HEK293 (cell line): Measurements from ENCODE around the gene ZNF747.
A peak's percentile ranks its signal among the peaks of the same experiment; 100 is the strongest.

ENCODE experiments used
- CTCF ChIA-PET: fragments of 350-600 bp; formaldehyde crosslinking; extraction: SDS; loops from one replicate; lab custom pipeline; 2021; ENCODE audit warnings: antibody characterized with exemption; lab: Yijun Ruan, JAX
- POLR2A ChIA-PET: fragments of 300-600 bp; formaldehyde crosslinking; extraction: SDS; loops from one replicate; lab custom pipeline; 2020; ENCODE audit warnings: antibody characterized with exemption, inconsistent platforms; lab: Yijun Ruan, JAX
- H3K27ac ChIP-seq: fragments of 200-500 bp; sonication (Bioruptor generic); 2 replicates; pipeline ENCODE4 v1.5.1; 2014; ENCODE audit warnings: low read depth, low read length, control low read depth, inconsistent platforms; ENCODE audit errors: extremely low read depth
- H3K36me3 ChIP-seq, 2 experiments: fragments of 200-500 bp in 1 of 2; sonication (Bioruptor generic) in 1 of 2; 1 replicate in 1 of 2; 2 replicates in 1 of 2; pipeline ENCODE4 v1.5.1; 2014 to 2017; ENCODE audit warnings: inconsistent platforms in 2 of 2, low read length in 2 of 2; ENCODE audit not compliant: control insufficient read depth in 2 of 2, insufficient read depth in 1 of 2
- H3K4me1 ChIP-seq: fragments of 200-500 bp; sonication (Bioruptor generic); 2 replicates; pipeline ENCODE4 v1.5.1; 2014; ENCODE audit warnings: mild to moderate bottlenecking, low read length, inconsistent platforms; ENCODE audit not compliant: control insufficient read depth, insufficient read depth
- H3K4me3 ChIP-seq: 2 replicates; pipeline ENCODE4 v1.5.1; 2011; ENCODE audit warnings: low read depth, mild to moderate bottlenecking, control low read depth, low read length, moderate library complexity
- H3K9me3 ChIP-seq: fragments of 200-500 bp; sonication (Bioruptor generic); 2 replicates; pipeline ENCODE4 v1.5.1; 2014; ENCODE audit warnings: low read depth, low read length, inconsistent platforms; ENCODE audit not compliant: control insufficient read depth, insufficient read depth
- GLIS1 ChIP-seq: fragments of 450-650 bp; formaldehyde crosslinking; IDR thresholded peaks from 2 replicates; pipeline ENCODE4 v1.5.1; 2016; ENCODE audit warnings: missing biosample characterization, missing genetic modification characterization
- KLF8 ChIP-seq: fragments of 450-650 bp; formaldehyde crosslinking; IDR thresholded peaks from 2 replicates; pipeline ENCODE4 v1.5.1; 2016; ENCODE audit warnings: missing biosample characterization, missing genetic modification characterization
- KLF9 ChIP-seq: fragments of 450-650 bp; formaldehyde crosslinking; IDR thresholded peaks from 2 replicates; pipeline ENCODE4 v1.5.1; 2016; ENCODE audit warnings: missing biosample characterization, missing genetic modification characterization, low read depth
- OVOL3 ChIP-seq: fragments of 450-650 bp; formaldehyde crosslinking; IDR thresholded peaks from 2 replicates; pipeline ENCODE4 v1.5.1; 2016; ENCODE audit warnings: missing biosample characterization, missing genetic modification characterization
- PRDM6 ChIP-seq: fragments of 450-650 bp; formaldehyde crosslinking; IDR thresholded peaks from 2 replicates; pipeline ENCODE4 v1.5.1; 2017; ENCODE audit warnings: missing biosample characterization, missing genetic modification characterization
- REPIN1 ChIP-seq: fragments of 450-650 bp; formaldehyde crosslinking; IDR thresholded peaks from 2 replicates; pipeline ENCODE4 v1.5.1; 2017; ENCODE audit warnings: missing biosample characterization, missing genetic modification characterization, low read depth
- SCRT2 ChIP-seq: fragments of 450-650 bp; formaldehyde crosslinking; IDR thresholded peaks from 2 replicates; pipeline ENCODE4 v1.5.1; 2016; ENCODE audit warnings: missing biosample characterization, missing genetic modification characterization
- TRIM28 ChIP-seq: IDR thresholded peaks from 2 replicates; pipeline ENCODE4 v1.6.1; 2011; ENCODE audit warnings: low read length, control low read depth, borderline replicate concordance
- ZBTB10 ChIP-seq: fragments of 450-650 bp; formaldehyde crosslinking; IDR thresholded peaks from 2 replicates; pipeline ENCODE4 v1.5.1; 2016; ENCODE audit warnings: missing biosample characterization, missing genetic modification characterization
- ZBTB20 ChIP-seq: fragments of 450-650 bp; formaldehyde crosslinking; IDR thresholded peaks from 2 replicates; pipeline ENCODE4 v1.5.1; 2016; ENCODE audit warnings: missing biosample characterization, missing genetic modification characterization
- ZNF132 ChIP-seq: fragments of 450-650 bp; formaldehyde crosslinking; IDR thresholded peaks from 2 replicates; pipeline ENCODE4 v1.5.1; 2017; ENCODE audit warnings: missing biosample characterization, missing genetic modification characterization, borderline replicate concordance
- ZNF174 ChIP-seq: fragments of 450-650 bp; formaldehyde crosslinking; IDR thresholded peaks from 2 replicates; pipeline ENCODE4 v1.5.0; 2017; ENCODE audit warnings: missing biosample characterization, mild to moderate bottlenecking, missing genetic modification characterization
- ZNF223 ChIP-seq: fragments of 450-650 bp; formaldehyde crosslinking; IDR thresholded peaks from 2 replicates; pipeline ENCODE4 v1.5.1; 2016; ENCODE audit warnings: missing biosample characterization, missing genetic modification characterization
- ZNF239 ChIP-seq: fragments of 450-650 bp; formaldehyde crosslinking; IDR thresholded peaks from 2 replicates; pipeline ENCODE4 v1.5.1; 2016; ENCODE audit warnings: missing biosample characterization, missing genetic modification characterization
- ZNF292 ChIP-seq: fragments of 450-650 bp; formaldehyde crosslinking; IDR thresholded peaks from 2 replicates; pipeline ENCODE4 v1.5.1; 2016; ENCODE audit warnings: low read depth, missing biosample characterization, missing genetic modification characterization, borderline replicate concordance
- ZNF324 ChIP-seq: fragments of 450-650 bp; formaldehyde crosslinking; IDR thresholded peaks from 2 replicates; pipeline ENCODE4 v1.5.1; 2016; ENCODE audit warnings: missing biosample characterization, missing genetic modification characterization
- ZNF335 ChIP-seq: fragments of 450-650 bp; formaldehyde crosslinking; conservative IDR thresholded peaks from 2 replicates; pipeline ENCODE4 v1.5.1; 2016; ENCODE audit warnings: missing biosample characterization, missing genetic modification characterization
- ZNF510 ChIP-seq: fragments of 450-650 bp; formaldehyde crosslinking; IDR thresholded peaks from 2 replicates; pipeline ENCODE4 v1.5.1; 2018; ENCODE audit warnings: mild to moderate bottlenecking, missing genetic modification characterization, missing biosample characterization; ENCODE audit not compliant: insufficient replicate concordance
- ZNF600 ChIP-seq: fragments of 450-650 bp; formaldehyde crosslinking; IDR thresholded peaks from 2 replicates; pipeline ENCODE4 v1.5.1; 2016; ENCODE audit warnings: missing biosample characterization, missing genetic modification characterization
- ZNF843 ChIP-seq: fragments of 450-650 bp; formaldehyde crosslinking; IDR thresholded peaks from 2 replicates; pipeline ENCODE4 v1.5.1; 2016; ENCODE audit warnings: missing biosample characterization, missing genetic modification characterization
- TF ChIP-seq, protein P1 (sequence below): fragments of 450-650 bp; formaldehyde crosslinking; IDR thresholded peaks from 2 replicates; pipeline ENCODE4 v1.5.1; 2016; ENCODE audit warnings: missing biosample characterization, missing genetic modification characterization, borderline replicate concordance
- TF ChIP-seq, protein P2 (sequence below): fragments of 450-650 bp; formaldehyde crosslinking; IDR thresholded peaks from 2 replicates; pipeline ENCODE4 v1.5.1; 2016; ENCODE audit warnings: missing biosample characterization, missing genetic modification characterization
- TF ChIP-seq, protein P3 (sequence below): fragments of 450-650 bp; formaldehyde crosslinking; IDR thresholded peaks from 2 replicates; pipeline ENCODE4 v1.5.1; 2016; ENCODE audit warnings: missing biosample characterization, missing genetic modification characterization, low read depth

The ZNF747 gene

DNA sequence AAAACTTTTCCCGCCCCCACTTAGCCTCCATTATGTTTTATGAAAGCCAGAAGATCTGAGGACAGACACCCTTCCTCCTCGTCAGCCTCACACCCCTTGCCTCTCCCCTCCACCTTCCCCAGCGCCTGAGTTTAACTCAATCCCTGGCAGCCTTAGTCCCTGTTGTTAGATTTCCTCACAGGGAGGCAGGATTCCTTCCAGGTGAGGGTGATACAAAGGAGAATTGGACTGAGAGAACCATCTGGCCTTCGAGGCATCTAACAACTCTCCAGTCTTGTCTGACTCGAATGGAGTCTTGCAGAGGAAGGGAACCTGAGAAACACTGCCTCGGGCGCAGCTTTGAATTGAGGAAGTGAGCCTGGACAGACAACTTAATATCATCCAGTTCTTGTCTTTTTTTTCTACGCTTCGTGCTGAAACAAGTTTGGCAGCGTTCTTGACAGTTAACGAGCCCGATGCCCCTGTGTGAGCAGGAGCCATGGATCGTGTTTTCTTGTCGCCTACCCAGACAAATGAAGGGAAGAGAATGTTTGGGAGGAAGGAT, 7.0 kb downstream of the ZNF747 start (continued):
- TF ChIP-seq ZNF223 (tag by site-specific recombination) (0 out of 2 replicates have a peak, but pooled peaks have one; percentile 19), GLIS1 (tag by site-specific recombination) (0 out of 2 replicates have a peak, but pooled peaks have one; percentile 0), OVOL3 (tag by site-specific recombination) (no peak)
- TF ChIP-seq, all 188 proteins: peak for 11

GRCh38 chr16:30526823-30527634, 7.6 kb downstream of the ZNF747 start:
- Histone ChIP-seq H3K4me3 (peak overlapping the region; percentile 82), H3K27ac (peak overlapping the region; percentile 92), H3K36me3 (peaks cover 6 to 31% of the 10 kb centered on the region in 2 experiments; a peak in 2 of 3 replicates), H3K9me3 (no peaks in the 10 kb centered on the region), H3K4me1 (peaks cover 9% of the 10 kb centered on the region)
- CTCF ChIA-PET = interaction anchor here (0.5 to 0.9 kb wide), 7 partner anchors 32 to 265 kb away, joined by 3 read pairs; no protein-coding TSS in a partner anchor
- POLR2A ChIA-PET = interaction anchor here (0.6 to 1.8 kb wide), 22 partner anchors 9 to 156 kb away, joined by 3 to 25 read pairs (median 4); partner anchors contain the start of genes SEPHS2, TBC1D10B, ZNF48 and ZNF688
- TF ChIP-seq GLIS1 (tag by site-specific recombination) (peak; percentile 68), ZNF174 (tag by site-specific recombination) (no peak), ZNF510 (tag by site-specific recombination) (no peak), ZNF335 (tag by site-specific recombination) (peak; percentile 98), ZNF292 (tag by site-specific recombination) (no peak), ZNF600 (tag by site-specific recombination) (peak; percentile 74), KLF8 (tag by site-specific recombination) (peak; percentile 94), SCRT2 (tag by site-specific recombination) (no peak), ZNF324 (tag by site-specific recombination) (peak; percentile 84), TRIM28 (peak; percentile 39; the same call in 1 of the 2 replicates), ZNF239 (tag by site-specific recombination) (peak; percentile 42; the same call in 1 of the 2 replicates), KLF9 (tag by site-specific recombination) (peak; percentile 84), ZBTB20 (peak; percentile 95), ZNF132 (no peak), REPIN1 (tag by site-specific recombination) (peak; percentile 82; the same call in 1 of the 2 replicates), ZNF843 (peak; percentile 78), PRDM6 (no peak), ZBTB10 (tag by site-specific recombination) (peak; percentile 74; the same call in 1 of the 2 replicates)
- TF ChIP-seq, protein P1, sequence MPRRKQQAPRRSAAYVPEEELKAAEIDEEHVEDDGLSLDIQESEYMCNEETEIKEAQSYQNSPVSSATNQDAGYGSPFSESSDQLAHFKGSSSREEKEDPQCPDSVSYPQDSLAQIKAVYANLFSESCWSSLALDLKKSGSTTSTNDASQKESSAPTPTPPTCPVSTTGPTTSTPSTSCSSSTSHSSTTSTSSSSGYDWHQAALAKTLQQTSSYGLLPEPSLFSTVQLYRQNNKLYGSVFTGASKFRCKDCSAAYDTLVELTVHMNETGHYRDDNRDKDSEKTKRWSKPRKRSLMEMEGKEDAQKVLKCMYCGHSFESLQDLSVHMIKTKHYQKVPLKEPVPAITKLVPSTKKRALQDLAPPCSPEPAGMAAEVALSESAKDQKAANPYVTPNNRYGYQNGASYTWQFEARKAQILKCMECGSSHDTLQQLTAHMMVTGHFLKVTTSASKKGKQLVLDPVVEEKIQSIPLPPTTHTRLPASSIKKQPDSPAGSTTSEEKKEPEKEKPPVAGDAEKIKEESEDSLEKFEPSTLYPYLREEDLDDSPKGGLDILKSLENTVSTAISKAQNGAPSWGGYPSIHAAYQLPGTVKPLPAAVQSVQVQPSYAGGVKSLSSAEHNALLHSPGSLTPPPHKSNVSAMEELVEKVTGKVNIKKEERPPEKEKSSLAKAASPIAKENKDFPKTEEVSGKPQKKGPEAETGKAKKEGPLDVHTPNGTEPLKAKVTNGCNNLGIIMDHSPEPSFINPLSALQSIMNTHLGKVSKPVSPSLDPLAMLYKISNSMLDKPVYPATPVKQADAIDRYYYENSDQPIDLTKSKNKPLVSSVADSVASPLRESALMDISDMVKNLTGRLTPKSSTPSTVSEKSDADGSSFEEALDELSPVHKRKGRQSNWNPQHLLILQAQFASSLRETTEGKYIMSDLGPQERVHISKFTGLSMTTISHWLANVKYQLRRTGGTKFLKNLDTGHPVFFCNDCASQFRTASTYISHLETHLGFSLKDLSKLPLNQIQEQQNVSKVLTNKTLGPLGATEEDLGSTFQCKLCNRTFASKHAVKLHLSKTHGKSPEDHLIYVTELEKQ = 0 out of 2 replicates have a peak, but pooled peaks have one; percentile 35
- TF ChIP-seq, protein P2, sequence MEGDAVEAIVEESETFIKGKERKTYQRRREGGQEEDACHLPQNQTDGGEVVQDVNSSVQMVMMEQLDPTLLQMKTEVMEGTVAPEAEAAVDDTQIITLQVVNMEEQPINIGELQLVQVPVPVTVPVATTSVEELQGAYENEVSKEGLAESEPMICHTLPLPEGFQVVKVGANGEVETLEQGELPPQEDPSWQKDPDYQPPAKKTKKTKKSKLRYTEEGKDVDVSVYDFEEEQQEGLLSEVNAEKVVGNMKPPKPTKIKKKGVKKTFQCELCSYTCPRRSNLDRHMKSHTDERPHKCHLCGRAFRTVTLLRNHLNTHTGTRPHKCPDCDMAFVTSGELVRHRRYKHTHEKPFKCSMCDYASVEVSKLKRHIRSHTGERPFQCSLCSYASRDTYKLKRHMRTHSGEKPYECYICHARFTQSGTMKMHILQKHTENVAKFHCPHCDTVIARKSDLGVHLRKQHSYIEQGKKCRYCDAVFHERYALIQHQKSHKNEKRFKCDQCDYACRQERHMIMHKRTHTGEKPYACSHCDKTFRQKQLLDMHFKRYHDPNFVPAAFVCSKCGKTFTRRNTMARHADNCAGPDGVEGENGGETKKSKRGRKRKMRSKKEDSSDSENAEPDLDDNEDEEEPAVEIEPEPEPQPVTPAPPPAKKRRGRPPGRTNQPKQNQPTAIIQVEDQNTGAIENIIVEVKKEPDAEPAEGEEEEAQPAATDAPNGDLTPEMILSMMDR (tag by site-specific recombination) = peak; percentile 98
- TF ChIP-seq, protein P3, sequence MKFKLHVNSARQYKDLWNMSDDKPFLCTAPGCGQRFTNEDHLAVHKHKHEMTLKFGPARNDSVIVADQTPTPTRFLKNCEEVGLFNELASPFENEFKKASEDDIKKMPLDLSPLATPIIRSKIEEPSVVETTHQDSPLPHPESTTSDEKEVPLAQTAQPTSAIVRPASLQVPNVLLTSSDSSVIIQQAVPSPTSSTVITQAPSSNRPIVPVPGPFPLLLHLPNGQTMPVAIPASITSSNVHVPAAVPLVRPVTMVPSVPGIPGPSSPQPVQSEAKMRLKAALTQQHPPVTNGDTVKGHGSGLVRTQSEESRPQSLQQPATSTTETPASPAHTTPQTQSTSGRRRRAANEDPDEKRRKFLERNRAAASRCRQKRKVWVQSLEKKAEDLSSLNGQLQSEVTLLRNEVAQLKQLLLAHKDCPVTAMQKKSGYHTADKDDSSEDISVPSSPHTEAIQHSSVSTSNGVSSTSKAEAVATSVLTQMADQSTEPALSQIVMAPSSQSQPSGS (tag by site-specific recombination) = no peak
